GM19372 (cell line): ENCODE results near the gene NUDT5.
A peak's percentile ranks its signal among the peaks of the same experiment; 100 is the strongest.
"Not testable (repeated sequence)": the region's sequence is repeated elsewhere in the genome, so short reads cannot be mapped to it uniquely, and the experiment has no call there.

Experiments used
- ATAC-seq: cut with Tn5 transposase; IDR thresholded peaks from one replicate; pipeline ENCODE4 v1.9.1; 2021; ENCODE audit warnings: mild to moderate bottlenecking, low read depth, moderate library complexity; ENCODE audit not compliant: unreplicated experiment

NUDT5 gene

DNA sequence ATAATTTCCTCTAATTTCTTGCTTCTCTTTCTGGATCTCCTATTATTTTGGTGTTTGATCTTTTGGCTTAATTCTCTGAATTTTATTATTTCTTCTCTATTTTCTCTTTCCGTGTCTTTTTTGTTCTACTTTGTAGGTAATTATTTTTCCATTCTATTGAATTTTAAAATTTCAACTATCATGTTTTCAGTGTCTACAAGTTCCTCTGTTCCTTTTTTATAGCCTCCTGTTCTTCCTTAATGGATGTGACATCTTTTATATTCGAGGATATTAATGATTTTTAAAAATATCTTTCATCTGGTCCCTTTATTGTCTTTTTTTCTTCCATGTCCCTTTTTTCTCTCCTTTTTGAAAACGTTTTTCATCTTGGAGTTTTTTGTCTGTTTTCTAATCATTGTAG lies 11.4 kb upstream of the NUDT5 start:
- ATAC-seq = no peak

DNA sequence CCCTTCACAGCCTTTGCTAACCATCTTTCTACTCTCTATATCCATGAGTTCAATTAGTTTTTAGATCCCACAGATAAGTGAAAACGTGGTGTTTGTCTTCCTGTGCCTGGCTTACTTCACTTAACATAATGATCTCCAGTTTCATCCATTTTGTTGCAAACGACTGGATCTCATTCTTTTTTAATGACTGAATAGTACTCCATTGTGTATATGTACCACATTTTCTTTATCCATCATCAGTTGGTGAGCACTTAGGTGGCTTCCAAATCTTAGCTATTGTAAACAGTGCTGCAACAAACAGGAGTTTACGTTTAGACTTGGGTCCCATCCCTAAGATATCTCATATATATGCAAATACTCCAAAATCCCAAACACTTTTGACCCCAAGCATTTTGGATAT lies 9.4 kb upstream of the NUDT5 start:
- no peak for ATAC-seq

DNA sequence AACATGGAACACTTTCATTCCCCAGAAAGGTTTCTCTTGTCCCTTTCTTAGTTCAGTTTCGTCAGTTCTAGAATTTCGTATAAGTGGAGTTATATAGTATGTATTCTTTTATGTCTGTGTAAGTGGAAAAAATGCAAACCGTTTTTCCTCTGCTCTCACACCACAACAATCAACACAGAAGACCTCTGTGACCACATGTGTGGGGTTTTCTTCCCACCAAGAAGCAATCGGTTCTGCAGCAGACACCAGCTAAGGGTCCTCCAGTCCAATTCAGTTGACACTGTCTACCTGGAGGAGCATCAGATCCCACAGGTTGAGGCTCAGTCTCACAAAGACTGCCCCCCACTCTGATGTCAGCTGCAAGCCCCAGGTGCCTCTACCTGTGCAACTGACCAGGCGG lies 6.5 kb upstream of the NUDT5 start:
- ATAC-seq = no peak

DNA sequence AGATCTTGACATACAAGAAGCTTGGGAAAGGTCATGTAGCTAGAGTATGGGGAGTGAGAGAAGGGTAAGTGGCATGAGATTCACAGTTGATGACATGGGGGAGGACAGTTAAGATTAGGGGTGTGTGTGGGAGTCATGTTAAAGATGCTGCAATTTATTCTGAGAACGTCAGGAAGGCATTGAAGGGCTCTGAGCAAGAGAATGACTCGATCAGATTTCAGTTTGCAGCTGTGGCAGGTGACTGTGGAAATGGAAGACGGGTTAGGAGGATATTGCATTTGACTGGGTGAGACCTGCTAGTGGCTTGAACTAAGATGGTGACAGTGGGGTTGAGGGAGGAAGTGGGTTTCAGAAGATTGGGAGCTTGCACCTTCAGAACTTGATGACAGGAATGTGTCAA lies 5.9 kb upstream of the NUDT5 start:
- ATAC-seq = no peak

DNA sequence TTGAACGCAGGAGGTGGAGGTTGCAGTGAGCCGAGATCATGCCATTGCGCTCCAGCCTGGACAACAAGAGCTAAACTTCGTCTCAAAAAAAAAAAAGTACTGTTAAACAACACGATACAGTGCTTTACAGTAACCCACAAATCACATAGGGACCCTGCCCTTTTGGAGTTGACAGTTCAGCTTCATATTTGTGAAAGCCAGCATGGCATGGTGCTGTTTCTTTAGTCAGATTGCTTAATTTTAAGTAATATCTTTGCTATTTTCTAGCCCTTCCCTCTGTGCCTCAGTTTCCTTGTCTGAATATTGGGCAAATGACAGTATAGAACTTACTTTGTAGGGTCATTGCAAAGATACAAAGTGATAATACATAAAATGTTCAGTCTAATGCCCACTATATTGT lies 5.2 kb upstream of the NUDT5 start:
- no peak for ATAC-seq

DNA sequence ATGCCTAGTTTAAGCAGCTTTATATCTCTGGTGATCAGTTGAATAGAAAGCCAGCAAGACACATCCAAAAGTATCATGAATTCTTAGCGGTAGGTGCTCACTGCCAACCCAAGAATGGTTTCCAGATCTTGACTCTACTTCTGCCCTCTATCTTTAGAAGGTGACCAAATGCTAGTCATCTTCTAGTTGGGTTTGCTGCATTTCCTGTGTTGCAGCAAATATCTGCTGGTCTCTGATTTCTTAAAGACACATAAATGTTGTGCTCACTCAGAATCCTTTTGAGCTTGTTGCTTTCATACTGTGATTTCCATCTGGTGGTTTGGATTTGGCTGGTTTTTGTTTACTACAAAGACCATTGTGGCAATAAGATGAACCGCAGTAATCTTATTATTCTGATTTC lies 2.5 kb upstream of the NUDT5 start:
- ATAC-seq = no peak

DNA sequence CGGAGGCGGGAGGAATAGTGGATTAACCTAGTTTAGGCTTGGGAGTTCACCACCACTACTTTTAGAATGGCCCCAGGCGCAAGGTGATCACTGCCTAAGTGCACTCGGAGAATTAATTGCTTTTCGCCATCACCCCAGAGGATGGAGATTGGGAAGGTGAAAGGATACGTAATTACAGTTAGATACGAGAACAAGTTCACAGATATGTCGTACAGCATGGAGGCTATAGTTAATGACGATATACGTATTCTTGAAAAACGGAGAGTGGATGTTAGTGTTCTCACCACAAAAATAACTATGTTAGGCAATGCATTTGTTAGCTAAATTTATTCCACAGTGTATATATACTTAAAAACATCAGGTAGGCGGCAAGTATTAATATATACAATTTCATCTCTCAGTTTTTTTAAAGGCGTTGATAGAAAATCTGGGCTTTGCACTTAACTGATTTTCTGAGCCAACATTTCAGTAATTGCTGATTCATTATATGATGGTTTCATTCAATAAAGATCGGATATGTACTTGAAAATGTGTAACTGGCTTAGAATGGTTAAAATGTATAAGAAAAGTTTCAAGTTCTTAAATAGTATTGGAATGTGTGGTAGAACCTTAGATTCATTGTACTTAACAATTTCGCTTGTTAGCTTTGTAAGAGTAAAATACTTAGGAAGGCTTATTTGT lies 980 bp upstream of the NUDT5 start:
- ATAC-seq = no peak

DNA sequence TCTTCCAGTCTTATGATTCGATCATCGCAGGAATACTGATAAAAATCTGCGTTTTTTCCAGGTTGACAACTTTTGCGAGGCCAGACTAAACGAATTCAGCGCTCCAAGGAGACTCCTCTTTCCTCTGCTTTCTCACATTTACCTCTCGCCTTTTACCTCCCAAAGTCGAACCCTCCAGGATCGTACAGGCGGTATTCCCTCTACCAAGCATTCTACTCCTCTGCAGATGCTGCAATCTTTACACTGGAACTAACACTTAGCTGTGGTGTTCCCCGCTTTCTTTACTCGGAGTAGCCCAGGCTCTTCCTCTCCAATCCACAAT lies 449 bp downstream of the NUDT5 start:
- peak; percentile 7 for ATAC-seq

DNA sequence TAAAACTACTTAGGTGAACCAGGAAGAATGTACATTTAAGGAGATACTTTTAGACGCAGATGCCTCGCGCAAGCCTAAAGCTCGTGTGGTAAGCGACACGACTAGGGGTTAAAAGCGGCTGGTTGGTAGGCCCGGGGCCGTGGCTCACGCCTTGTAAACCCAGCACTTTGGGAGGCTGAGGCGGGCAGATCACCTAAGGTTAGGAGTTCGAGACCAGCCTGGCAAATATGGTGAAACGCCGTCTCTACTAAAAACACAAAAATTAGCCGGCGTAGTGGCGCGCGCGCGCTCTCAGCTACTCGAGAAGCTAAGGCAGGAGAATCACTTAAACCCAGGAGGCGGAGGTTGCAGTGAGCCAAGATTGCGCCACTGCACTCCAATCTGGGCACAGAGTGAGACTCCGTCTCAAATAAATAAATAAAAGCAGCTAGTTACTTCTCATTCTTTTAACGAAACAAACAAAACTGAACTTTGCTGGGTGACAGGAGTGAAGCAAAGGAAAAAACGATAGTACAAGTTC lies 879 bp downstream of the NUDT5 start:
- no peak for ATAC-seq

DNA sequence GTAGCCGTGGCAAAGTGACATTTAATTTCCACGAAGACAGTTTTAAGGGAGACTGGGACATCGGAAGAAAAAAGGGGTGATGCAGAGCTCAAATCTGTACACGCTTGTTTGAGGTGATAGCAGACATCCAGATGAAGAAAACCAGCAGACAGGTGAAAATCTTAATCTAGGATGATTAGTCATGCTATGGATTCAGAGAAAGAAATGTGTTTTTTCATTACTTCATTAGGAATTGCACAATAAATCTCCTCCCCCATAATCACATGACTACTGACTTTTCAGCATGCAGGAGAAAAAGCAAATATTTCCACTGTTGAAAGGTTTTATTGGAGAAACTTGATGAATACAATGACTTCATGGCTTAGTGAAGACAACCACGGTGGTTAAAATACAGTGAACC lies 2.5 kb downstream of the NUDT5 start:
- no peak for ATAC-seq

DNA sequence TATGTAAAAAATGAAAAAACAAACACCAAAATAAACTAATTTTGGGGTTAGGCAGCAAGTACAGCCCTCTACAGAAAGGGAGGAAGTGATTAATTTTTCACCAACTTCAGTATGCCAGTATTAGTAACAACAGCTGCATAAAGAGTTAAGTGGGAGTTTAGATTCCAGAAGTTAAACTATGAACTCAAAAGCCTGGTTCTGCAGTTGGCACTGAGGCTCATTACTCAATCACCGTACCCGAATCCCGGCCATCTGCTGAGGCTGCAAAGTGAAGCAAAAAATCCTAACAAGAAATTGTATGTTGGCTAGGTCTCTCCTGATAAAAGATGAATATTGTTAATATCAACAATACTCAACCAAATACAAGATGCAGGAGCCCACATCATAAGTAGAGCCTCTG lies 4.0 kb downstream of the NUDT5 start:
- ATAC-seq = no peak

DNA sequence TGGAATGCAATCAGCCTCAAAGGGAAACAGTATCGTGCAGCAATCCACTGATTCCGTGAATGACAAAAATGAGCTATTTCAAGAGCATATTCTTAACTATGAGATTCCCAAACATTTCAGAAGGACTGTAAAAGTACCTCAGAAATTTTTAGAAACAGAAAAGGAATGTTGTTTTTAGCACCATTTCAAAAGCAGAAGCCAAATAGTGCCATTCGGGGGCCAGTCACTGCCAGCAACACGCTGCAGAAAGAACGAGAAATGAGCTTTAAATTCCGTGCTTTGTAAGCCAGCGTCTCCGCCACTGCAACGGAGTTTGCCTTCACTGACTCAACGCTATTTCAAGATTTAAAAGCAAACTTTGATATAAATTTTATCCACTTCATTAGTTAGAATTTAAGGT lies 6.3 kb downstream of the NUDT5 start:
- no peak for ATAC-seq

DNA sequence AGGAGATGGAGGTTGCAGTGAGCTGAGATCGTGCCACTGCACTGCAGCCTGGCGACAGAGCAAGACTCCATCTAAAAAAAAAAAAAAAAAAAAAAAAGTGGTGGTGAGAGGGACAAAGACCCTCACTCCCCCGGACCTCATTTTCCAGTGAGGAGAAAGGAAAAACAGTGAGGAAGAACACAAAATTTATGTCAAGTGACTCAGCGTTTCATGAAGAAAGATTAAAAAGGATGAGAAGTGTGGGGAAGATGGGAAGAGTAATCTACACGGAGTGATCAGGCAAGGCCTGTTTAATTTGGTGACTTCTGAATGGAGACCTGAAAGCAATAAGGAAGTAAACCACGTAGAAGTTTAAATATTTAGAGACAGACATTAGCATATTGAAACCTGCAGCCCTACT lies 7.0 kb downstream of the NUDT5 start:
- ATAC-seq = no peak

DNA sequence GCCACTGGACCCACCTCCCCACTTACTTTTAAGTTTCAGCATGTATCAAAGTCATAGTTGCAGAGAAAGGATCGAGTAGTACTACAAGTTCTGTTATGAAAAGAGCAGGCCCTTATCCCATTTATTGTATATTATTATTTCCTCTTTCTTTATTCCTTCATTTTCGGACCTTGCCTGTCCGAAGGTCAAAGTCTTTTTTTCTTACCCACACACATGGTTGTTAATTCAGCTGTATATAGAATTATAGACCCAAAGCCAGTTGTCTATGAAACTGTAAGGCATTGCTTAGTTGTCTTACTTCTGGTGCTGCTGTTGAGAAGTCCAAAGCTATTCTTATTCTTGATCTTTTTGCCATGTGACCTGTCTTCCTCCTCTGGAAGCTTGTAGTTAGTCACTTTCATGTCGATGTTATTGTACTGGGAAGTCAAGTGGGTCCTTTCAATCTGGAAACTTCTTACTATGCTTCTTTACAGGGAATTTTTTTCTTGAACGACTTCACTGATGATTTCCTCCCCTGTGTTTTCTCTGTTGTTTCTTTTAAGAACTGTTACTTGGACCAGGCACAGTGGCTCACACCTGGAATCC lies 8.3 kb downstream of the NUDT5 start:
- no peak for ATAC-seq

DNA sequence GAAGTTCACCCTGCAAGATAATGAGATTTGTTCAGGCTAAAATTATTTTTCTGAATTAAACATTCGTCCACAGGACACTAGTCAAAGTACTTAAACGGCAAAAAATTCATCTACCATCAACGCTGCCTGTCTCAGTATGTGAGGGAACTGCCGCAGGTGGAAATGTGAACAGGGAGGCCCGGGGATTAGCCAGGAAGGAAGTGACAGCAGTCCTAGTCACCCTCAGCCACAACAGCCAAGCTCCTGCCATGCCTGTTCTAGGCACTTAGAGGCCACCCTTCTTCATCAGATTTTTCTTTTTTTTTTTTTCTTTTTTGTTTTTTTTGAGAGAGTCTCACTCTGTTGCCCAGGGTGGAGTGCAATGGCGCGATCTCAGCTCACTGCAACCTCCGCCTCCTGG lies 9.4 kb downstream of the NUDT5 start:
- ATAC-seq = no peak

DNA sequence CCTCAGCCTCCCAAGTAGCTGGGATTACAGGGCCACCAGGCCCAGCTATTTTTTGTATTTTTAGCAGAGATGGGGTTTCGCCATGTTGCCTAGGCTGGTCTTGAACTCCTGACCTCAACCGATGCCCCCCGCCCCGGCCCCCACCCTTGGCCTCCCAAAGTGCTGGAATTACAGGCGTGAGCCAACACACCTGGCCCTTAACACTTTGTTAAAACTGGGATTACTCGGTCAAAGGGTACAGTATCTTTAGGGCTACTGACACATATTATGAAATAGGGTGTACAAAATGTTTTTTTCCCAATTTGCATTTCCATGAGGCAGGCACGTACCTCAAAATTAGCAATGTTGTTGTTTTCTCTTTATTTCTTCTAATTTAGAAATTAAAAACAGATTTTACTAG lies 11.5 kb downstream of the NUDT5 start:
- no peak for ATAC-seq

DNA sequence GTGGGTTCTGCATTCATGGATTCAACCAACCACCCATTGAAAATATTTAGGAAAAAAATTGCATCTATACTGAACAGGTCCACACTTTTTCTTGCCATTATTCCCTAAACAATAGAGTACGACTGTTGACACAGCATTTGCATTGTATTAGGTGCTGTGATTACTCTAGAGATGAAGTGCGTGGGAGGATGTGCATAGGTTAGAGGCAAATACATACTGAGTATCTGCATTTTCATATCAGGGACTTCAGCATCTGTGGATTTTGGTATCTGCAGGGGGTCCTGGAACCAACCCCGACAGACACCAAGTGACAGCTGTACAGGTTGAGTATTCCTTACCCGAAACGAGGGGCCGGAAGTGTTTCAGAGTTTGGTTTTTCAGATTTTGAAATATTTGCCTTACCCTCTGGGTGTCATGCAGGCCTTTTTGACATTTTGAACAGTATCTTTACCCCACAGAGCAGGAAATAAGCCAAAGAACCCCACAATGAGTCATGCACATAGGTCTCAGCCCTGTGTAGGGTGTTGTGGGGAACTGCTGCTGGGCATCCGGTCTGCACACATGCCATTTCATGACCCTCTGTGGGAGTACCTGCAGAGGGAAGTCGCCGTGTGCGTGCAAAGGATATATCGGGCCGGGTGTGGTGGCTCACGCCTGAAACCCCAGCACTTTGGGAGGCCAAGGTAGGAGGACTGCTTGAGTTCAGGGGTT lies 14.5 kb downstream of the NUDT5 start:
- no peak for ATAC-seq

DNA sequence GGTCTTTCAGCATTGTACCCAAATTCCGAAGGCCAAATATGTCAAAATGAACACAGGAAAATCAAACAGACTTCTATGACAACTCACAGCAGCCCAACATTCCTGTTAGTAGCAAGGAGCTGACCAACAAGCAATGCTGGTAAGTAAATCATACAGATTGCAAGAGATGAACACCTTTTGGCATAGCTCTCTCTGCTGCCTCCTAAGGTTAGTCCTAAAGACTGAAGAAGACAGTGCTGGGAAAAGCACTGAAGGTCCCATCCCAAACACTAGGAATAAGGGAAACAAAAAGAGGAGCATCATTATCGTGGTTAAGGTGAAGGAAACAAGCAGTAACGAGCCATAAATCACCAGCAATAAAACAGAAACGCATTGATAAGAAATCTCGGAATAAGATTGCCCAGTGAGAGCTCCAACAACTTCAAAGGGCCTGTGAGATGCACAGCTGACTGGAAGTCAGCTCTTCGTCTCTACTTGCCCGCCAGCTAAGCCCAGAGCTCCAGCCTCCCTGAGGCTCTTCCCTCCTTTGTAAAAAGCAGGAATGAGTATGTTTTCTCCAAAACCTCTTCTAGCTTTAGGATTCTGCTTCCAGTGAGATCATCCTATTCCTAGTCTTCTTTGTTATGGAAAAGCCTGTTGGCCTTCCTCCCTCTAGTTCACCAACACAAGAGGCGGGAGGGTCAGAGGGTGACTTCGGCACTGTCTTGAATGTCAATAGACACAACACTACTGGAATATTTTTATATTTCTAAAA lies 15.3 kb downstream of the NUDT5 start:
- no peak for ATAC-seq

DNA sequence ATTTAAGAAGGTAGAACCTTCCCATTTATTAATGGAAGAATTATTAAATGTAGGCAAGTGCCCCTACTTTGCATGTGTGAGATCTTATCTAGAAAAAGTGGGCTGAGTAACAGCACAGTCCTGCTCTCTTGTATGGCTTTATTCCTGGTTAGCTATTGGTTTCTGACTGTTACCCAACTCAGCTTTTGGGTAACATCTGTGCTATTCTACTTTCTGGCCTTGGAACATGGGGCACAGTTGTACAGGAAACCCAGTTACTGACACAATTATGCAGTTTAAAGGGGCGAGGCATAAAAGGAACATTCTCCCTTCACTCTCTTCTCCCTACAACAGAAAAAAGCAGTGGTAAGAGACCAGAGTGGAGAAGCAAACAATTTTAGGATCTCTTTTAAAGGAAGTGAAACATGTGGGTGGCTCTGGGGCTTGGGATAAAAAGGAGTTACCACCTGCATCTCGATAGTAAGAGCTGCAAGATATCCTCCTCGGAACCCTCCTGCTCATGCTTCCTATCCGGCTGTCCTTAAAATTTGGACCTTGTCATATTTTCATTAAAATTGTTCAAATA lies 16.0 kb downstream of the NUDT5 start:
- no peak for ATAC-seq

DNA sequence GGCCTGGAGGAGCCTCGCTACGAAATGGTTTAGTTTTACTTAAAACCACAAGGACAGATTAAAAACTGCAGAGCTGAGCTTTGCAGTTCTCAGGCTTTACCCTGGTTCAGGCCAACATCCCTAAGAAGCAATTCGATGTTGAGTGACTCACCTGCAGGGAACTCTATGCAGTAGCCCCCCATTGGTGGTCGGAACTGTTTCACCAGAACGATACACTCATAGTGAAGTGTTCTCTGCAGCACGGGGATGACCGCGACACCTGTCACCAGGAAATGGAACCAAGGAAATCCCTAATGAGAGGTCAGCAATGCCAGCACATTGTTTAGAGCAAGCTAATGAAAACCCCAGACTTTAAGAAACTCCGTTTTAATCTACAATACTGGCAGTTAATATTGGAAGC lies 18.0 kb downstream of the NUDT5 start:
- ATAC-seq = no peak

DNA sequence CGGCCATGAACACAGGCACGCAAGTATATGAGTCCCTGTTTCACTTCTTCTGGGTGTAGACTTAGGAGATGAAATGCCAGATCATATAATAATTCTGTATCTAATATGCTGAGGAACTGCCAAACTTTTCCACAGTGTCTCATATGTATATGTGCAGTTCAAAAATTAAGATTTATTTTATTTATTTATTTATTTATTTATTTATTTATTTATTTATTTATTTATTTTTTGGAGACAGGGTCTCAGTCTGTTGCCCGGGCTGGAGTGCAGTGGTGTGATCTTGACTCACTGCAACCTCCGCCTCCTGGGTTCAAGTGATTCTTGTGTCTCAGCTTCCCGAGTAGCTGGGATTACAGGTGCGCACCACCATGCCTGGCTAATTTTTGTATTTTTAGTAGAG lies 24.2 kb downstream of the NUDT5 start:
- not testable (repeated sequence) for ATAC-seq
